WTC11 (cell line): Measurements from ENCODE around the gene ADK. TPM values are rescaled to one million over a fixed set of nuclear protein-coding genes. Genes with fewer than 3 reads are reported as not detected.

Source experiments
- ATAC-seq: fragments of 200-7000 bp; cut with Tn5 transposase; 2 replicates; pipeline ENCODE4 v1.10.0; 2021; ENCODE audit warnings: mild to moderate bottlenecking, moderate library complexity
- CTCF ChIA-PET: fragments of 300-600 bp; sonication (Branson Sonifier 250); formaldehyde crosslinking; loops from one replicate; lab custom pipeline; 2021; ENCODE audit warnings: antibody characterized with exemption; lab: Charles Lee
- POLR2A ChIA-PET: fragments of 350-600 bp; sonication (Branson Sonifier 250); formaldehyde crosslinking; loops from one replicate; lab custom pipeline; 2021; ENCODE audit warnings: antibody characterized with exemption; lab: Charles Lee
- DNase-seq: peaks from one replicate; pipeline ENCODE4 v3.0.0; 2021; ENCODE audit warnings: low spot score
- H3K27ac Mint-ChIP-seq: 2 replicates; pipeline ENCODE4 v1.8.0; 2021; ENCODE audit warnings: mixed read lengths
- H3K27me3 Mint-ChIP-seq: 2 replicates; pipeline ENCODE4 v1.8.0; 2021; ENCODE audit warnings: low read depth, mild to moderate bottlenecking, moderate library complexity, mixed read lengths
- H3K36me3 Mint-ChIP-seq: 2 replicates; pipeline ENCODE4 v1.8.0; 2021; ENCODE audit warnings: mixed read lengths
- H3K4me1 Mint-ChIP-seq: 2 replicates; pipeline ENCODE4 v1.8.0; 2022; ENCODE audit warnings: mixed read lengths
- H3K4me3 Mint-ChIP-seq: 2 replicates; pipeline ENCODE4 v1.8.0; 2021; ENCODE audit warnings: mild to moderate bottlenecking, moderate library complexity, mixed read lengths
- H3K9me3 Mint-ChIP-seq: 2 replicates; pipeline ENCODE4 v1.8.0; 2021; ENCODE audit warnings: mixed read lengths
- CDX4 ChIP-seq: fragments of 250-450 bp; sonication (Bioruptor Pico); IDR thresholded peaks from 2 replicates; pipeline ENCODE4 v1.9.0; 2021; ENCODE audit warnings: moderate library complexity, mild to moderate bottlenecking, inconsistent platforms, borderline replicate concordance
- E2F5 ChIP-seq: sonication (generic); formaldehyde crosslinking; IDR thresholded peaks from 2 replicates; pipeline ENCODE4 v1.8.1; 2022; ENCODE audit warnings: mild to moderate bottlenecking, moderate library complexity, missing genetic modification reagents
- ELF4 ChIP-seq: sonication (generic); formaldehyde crosslinking; IDR thresholded peaks from 2 replicates; pipeline ENCODE4 v1.8.1; 2022; ENCODE audit warnings: low read depth, mild to moderate bottlenecking, moderate library complexity, missing genetic modification reagents
- ERG ChIP-seq: fragments of 250-450 bp; sonication (Bioruptor Pico); IDR thresholded peaks from 2 replicates; pipeline ENCODE4 v1.8.0; 2021; ENCODE audit warnings: mild to moderate bottlenecking
- FOXP4 ChIP-seq: sonication (generic); formaldehyde crosslinking; IDR thresholded peaks from 2 replicates; pipeline ENCODE4 v1.8.0; 2022; ENCODE audit warnings: mild to moderate bottlenecking, missing genetic modification reagents
- GRHL2 ChIP-seq: fragments of 250-450 bp; sonication (Bioruptor Pico); IDR thresholded peaks from 2 replicates; pipeline ENCODE4 v1.8.0; 2022; ENCODE audit warnings: mild to moderate bottlenecking, moderate library complexity; ENCODE audit not compliant: insufficient replicate concordance, severe bottlenecking
- GTF2I ChIP-seq: fragments of 250-450 bp; sonication (Bioruptor Pico); conservative IDR thresholded peaks from 2 replicates; pipeline ENCODE4 v1.4.0; 2021; ENCODE audit warnings: mild to moderate bottlenecking
- IRF2 ChIP-seq: sonication (generic); formaldehyde crosslinking; IDR thresholded peaks from 2 replicates; pipeline ENCODE4 v1.8.0; 2022; ENCODE audit warnings: low read depth, missing genetic modification reagents, borderline replicate concordance
- JAZF1 ChIP-seq: fragments of 250-450 bp; sonication (Bioruptor Pico); IDR thresholded peaks from 2 replicates; pipeline ENCODE4 v1.9.0; 2021; ENCODE audit warnings: moderate library complexity, mild to moderate bottlenecking, inconsistent platforms
- NR3C1 ChIP-seq: sonication (generic); formaldehyde crosslinking; conservative IDR thresholded peaks from 2 replicates; pipeline ENCODE4 v1.8.1; 2023; ENCODE audit warnings: low read depth, mild to moderate bottlenecking, missing genetic modification reagents
- SOX15 ChIP-seq: fragments of 250-450 bp; sonication (Bioruptor Pico); IDR thresholded peaks from 2 replicates; pipeline ENCODE4 v1.9.0; 2021; ENCODE audit warnings: mild to moderate bottlenecking
- SP1 ChIP-seq: sonication (generic); formaldehyde crosslinking; conservative IDR thresholded peaks from 2 replicates; pipeline ENCODE4 v1.8.1; 2022; ENCODE audit warnings: missing genetic modification reagents
- STAT6 ChIP-seq: sonication (generic); formaldehyde crosslinking; conservative IDR thresholded peaks from 2 replicates; pipeline ENCODE4 v1.8.1; 2023; ENCODE audit warnings: mild to moderate bottlenecking, low read depth, missing genetic modification reagents, moderate library complexity
- TCF7 ChIP-seq: sonication (generic); formaldehyde crosslinking; IDR thresholded peaks from 2 replicates; pipeline ENCODE4 v1.8.0; 2022; ENCODE audit warnings: mild to moderate bottlenecking, low read depth, missing genetic modification reagents, moderate library complexity
- TEAD1 ChIP-seq: sonication (generic); formaldehyde crosslinking; IDR thresholded peaks from 2 replicates; pipeline ENCODE4 v1.8.0; 2022; ENCODE audit warnings: mild to moderate bottlenecking, missing genetic modification reagents
- TEAD4 ChIP-seq: sonication (generic); formaldehyde crosslinking; IDR thresholded peaks from 2 replicates; pipeline ENCODE4 v1.8.0; 2022; ENCODE audit warnings: mild to moderate bottlenecking, missing genetic modification reagents
- TP53 ChIP-seq: sonication (generic); formaldehyde crosslinking; IDR thresholded peaks from 2 replicates; pipeline ENCODE4 v1.8.1; 2023; ENCODE audit warnings: mild to moderate bottlenecking, missing genetic modification reagents
- USF1 ChIP-seq: sonication (generic); formaldehyde crosslinking; IDR thresholded peaks from 2 replicates; pipeline ENCODE4 v1.8.0; 2022; ENCODE audit warnings: mild to moderate bottlenecking, missing genetic modification reagents
- USF2 ChIP-seq: sonication (generic); formaldehyde crosslinking; IDR thresholded peaks from 2 replicates; pipeline ENCODE4 v1.8.1; 2023; ENCODE audit warnings: mild to moderate bottlenecking, missing genetic modification reagents, moderate library complexity
- ZNF121 ChIP-seq: sonication (generic); formaldehyde crosslinking; IDR thresholded peaks from 2 replicates; pipeline ENCODE4 v1.8.0; 2023; ENCODE audit warnings: missing genetic modification reagents
- ZNF138 ChIP-seq: sonication (generic); formaldehyde crosslinking; conservative IDR thresholded peaks from 2 replicates; pipeline ENCODE4 v1.8.1; 2022; ENCODE audit warnings: mild to moderate bottlenecking, moderate library complexity, missing genetic modification reagents
- ZNF263 ChIP-seq: sonication (generic); formaldehyde crosslinking; IDR thresholded peaks from 2 replicates; pipeline ENCODE4 v1.8.1; 2022; ENCODE audit warnings: low read depth, mild to moderate bottlenecking, moderate library complexity, missing genetic modification reagents
- ZNF425 ChIP-seq: fragments of 250-450 bp; sonication (Bioruptor Pico); conservative IDR thresholded peaks from 2 replicates; pipeline ENCODE4 v1.9.0; 2021; ENCODE audit warnings: mild to moderate bottlenecking
- total RNA-seq: library from RNA; stranded (reverse); gene quantifications from 3 replicates; pipeline ENCODE4 v1.2.3, GENCODE V29; 2021

Gene ADK
- total RNA-seq, 1 experiment from 2014 or later, result 32.7 TPM

- ChIA-PET CTCF (interaction anchor here (0.7 kb wide), 1 partner anchor 529 kb away, joined by 4 read pairs; the partner anchor contains the start of gene COMTD1), POLR2A (no interaction called here)
- Mint-ChIP-seq H3K4me1 (no peaks in the 10 kb centered on the region), H3K36me3 (no peaks in the 10 kb centered on the region), H3K27ac (no peak overlapping the region), H3K4me3 (no peak overlapping the region), H3K9me3 (no peaks in the 10 kb centered on the region), H3K27me3 (no peaks in the 10 kb centered on the region)
- ATAC-seq, result no peak
- no peak for DNase-seq
- TF ChIP-seq ELF4 (CRISPR knock-in tag) (no peak), SP1 (CRISPR knock-in tag) (no peak), FOXP4 (CRISPR knock-in tag) (no peak), TEAD4 (CRISPR knock-in tag) (no peak), E2F5 (CRISPR knock-in tag) (no peak), STAT6 (no peak), ERG (CRISPR knock-in tag) (no peak), NR3C1 (CRISPR knock-in tag) (no peak), GRHL2 (CRISPR knock-in tag) (no peak), TCF7 (no peak), SOX15 (CRISPR knock-in tag) (no peak), ZNF121 (CRISPR knock-in tag) (no peak), CDX4 (CRISPR knock-in tag) (no peak), USF1 (CRISPR knock-in tag) (no peak), USF2 (no peak)
Measured at GRCh38 chr10:74706966-74707365, 555.9 kb downstream of the ADK start.

GRCh38 chr10:74708246-74708645, 557.2 kb downstream of the ADK start:
- POLR2A ChIA-PET, result interaction anchor here (0.8 kb wide), 1 partner anchor 10 kb away, joined by 4 read pairs; no protein-coding TSS in a partner anchor
- no peaks in the 10 kb centered on the region for H3K36me3 Mint-ChIP-seq
- H3K27me3 Mint-ChIP-seq, result no peaks in the 10 kb centered on the region
- CTCF ChIA-PET, result interaction anchor here (0.6 kb wide), 1 partner anchor 68 kb away, joined by 3 read pairs; no protein-coding TSS in a partner anchor
- H3K27ac Mint-ChIP-seq, result peak overlapping the region; percentile 49; the same call in 1 of the 2 replicates
- ATAC-seq (no peak), DNase-seq (no peak)
- no peaks in the 10 kb centered on the region for H3K4me1 Mint-ChIP-seq
- no peak overlapping the region for H3K4me3 Mint-ChIP-seq
- no peaks in the 10 kb centered on the region for H3K9me3 Mint-ChIP-seq
- TF ChIP-seq IRF2 (CRISPR knock-in tag) (no peak), GTF2I (CRISPR knock-in tag) (no peak), SP1 (CRISPR knock-in tag) (no peak), NR3C1 (CRISPR knock-in tag) (no peak), ZNF263 (CRISPR knock-in tag) (no peak), ZNF425 (CRISPR knock-in tag) (no peak), TEAD1 (CRISPR knock-in tag) (no peak), ZNF138 (CRISPR knock-in tag) (no peak), TP53 (no peak), JAZF1 (CRISPR knock-in tag) (no peak), ZNF121 (CRISPR knock-in tag) (no peak)
